ENCODE results near the gene HSD17B1.
"Not testable (repeated sequence)": the region's sequence is repeated elsewhere in the genome, so short reads cannot be mapped to it uniquely, and the experiment has no call there.

HSD17B1 gene

DNA sequence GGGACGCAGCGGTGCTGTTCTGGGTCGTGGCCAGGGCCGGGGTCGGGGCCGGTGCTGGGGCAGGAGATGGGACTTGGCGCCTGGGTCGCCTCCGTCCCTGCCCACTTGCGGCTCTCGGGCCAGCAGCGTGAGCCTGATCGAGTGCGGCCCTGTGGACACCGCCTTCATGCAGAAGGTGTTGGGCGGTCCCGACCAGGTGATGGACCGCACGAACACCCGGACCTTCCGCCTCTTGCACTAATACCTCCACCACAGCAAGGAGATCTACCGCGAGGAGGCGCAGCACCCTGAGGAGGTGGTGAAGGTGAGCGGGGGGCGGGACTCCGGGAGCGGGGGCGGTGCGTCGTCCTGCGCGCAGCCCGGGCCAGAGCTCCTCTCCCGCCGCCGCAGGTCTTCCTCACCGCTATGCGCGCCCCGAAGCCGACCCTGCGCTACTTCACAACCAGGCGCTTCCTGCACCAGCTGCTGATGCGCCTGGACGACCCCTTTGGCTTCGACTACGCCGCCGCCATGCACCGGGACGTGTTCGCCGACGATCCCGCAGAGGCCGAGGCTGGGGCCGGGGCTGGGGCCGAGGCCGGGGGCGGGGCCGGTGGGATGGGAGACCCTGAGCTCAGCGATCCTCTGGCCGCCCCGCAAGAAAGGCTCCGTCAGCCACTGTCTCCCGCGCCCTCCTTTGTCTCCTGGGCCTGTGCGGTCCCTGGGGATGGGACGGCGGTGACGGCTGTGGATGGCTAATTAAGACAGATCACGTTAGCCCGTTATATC is 4.5 kb upstream of the HSD17B1 start:
- no peak for DNase-seq

DNA sequence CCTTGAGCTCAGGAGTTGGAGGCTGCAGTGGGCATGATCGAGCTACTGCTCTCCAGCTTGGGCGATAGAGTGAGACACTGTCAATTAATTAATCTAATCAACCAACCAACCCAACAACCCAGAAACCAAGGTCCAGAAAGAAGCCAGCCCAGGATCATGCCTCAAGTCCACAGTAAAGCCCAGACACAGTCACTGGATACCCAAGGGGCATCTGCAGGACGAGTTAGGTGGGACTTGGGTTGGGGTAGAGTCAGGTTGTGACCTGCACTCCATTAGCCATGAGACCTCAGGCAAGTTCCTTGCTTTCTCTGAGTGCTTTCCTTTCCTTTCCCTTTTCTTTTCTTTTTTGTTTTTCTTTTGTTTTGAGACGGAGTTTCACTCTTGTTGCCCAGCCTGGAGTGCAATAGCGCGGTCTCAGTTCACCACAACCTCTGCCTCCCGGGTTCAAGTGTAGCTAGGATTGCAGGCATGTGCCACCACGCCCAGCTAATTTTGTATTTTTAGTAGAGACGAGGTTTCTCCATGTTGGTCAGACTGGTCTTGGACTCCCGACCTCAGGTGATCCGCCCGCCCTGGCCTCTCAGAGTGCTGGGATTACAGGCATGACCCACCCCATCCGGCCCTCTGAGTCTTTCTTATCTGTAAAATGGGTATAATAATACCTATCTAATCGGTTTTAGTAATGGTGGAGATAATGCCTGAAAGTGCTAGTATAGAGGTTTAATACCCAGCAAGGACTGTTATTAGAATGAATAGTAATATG is 3.5 kb upstream of the HSD17B1 start:
- DNase-seq = no peak

DNA sequence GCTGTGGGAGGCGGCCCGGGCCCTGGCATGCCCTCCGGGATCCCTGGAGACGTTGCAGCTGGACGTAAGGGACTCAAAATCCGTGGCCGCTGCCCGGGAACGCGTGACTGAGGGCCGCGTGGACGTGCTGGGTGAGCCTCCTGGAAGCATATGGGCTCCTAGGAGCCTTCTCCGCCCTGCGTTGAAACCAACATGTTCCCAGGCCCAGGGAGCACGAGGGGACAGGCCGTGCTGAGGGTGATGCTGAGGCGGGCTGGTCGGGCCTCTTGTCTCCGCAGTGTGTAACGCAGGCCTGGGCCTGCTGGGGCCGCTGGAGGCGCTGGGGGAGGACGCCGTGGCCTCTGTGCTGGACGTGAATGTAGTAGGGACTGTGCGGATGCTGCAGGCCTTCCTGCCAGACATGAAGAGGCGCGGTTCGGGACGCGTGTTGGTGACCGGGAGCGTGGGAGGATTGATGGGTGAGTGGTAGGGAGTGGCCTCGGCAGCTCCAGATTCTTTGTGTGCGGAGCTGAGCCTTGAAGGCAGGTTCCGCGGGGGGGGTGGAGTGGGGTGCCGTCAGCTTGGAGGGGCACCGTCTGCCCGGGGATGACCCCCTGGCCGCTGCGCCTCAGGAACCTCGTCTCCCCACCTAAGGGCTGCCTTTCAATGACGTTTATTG is 567 bp downstream of the HSD17B1 start:
- DNase-seq = no peak

DNA sequence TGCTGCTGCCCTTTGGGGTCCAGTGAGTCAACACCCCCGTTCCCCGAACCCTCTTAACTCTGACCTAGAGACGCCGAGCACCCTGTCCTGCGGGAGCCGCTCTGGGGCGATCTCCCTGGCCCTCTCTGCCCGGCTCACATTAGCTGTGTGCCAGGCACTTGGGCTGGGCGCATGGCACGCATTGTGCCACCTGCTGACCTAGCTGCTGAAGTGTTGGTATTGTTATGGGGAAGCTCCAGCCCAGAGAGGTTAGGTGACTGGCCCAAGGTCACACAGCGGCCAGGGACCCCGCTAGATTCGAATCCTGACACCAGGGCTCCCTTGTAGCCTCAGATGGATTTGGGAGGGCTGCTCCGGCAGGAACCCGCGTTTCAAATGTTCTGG is 1.1 kb downstream of the HSD17B1 start:
- no peak for DNase-seq

DNA sequence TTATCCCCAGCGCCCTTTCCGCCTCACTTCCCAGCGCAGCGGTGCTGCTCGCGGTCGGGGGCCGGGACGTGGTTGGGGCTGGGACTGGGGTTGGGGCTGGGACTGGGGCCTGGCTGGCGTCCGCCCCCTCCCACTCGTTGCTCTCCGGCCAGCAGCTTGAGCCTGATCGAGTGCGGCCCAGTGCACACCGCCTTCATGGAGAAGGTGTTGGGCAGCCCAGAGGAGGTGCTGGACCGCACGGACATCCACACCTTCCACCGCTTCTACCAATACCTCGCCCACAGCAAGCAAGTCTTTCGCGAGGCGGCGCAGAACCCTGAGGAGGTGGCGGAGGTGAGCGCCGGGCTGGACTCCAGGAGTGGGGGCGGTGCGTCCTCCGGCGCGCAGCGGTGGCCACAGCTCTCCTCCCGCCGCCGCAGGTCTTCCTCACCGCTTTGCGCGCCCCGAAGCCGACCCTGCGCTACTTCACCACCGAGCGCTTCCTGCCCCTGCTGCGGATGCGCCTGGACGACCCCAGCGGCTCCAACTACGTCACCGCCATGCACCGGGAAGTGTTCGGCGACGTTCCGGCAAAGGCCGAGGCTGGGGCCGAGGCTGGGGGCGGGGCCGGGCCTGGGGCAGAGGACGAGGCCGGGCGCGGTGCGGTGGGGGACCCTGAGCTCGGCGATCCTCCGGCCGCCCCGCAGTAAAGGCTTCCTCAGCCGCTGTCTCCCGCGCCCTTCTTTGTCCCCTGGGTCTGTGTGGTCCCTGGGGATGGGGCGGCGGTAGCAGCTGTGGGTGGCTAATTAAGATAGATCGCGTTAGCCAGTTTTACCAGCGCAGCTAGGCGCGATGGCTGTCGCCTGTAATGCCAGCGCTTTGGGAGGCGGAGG is 1.8 kb downstream of the HSD17B1 start:
- DNase-seq = peak; percentile 82

DNA sequence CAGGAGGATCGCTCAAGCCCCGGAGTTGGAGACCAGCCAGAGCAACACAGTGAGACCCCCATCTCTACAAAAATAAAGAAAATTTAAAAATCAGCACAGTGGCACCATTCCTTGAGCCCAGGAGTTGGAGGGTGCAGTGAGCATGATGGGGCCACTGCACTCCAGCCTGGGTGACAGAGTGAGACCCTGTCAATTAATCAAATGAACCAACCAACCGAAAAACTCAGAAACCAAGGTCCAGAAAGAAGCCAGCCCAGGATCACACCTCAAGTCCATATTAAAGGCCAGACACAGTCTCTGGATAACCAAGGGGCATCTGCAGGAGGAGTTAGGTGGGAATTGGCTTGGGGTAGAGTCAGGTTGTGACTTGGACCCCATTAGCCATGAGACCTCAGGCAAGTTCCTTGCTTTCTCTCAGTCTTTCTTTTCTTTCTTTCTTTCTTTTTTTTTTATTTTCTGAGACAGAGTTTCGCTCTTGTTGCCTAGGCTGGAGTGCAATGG is 2.4 kb downstream of the HSD17B1 start:
- DNase-seq = no peak

DNA sequence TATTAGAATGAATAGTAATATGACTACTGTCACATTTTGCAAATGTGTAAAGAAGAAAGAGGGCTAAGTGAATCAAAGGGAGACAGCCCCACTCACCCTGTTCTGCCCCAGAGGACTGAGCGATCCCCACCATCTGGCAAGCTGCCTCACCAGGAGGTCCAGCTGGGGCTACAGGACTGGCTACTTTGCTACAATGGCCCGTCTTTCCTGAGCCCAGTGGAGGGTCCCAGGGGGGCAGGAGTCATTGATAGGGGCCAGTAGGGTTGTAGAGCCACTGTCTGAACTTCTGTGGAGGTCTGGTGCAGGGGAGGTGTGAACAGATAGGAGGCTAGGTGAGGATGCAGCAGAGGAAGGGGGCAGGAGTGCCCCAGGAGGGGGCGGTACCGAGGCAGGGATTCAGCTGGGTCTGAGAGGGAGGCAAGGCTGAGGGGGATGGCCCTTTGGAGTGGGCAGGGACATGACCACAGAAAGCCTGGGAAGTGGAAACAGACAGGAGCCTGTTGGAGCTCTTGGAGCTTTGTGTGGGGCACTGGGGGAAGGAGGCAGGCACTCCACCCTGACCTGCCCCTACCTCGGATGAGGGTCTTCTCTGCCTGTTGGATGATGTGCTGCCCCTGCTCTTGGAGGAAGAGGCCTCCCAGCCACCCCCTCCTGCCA is 3.4 kb downstream of the HSD17B1 start:
- not testable (repeated sequence) for DNase-seq

DNA sequence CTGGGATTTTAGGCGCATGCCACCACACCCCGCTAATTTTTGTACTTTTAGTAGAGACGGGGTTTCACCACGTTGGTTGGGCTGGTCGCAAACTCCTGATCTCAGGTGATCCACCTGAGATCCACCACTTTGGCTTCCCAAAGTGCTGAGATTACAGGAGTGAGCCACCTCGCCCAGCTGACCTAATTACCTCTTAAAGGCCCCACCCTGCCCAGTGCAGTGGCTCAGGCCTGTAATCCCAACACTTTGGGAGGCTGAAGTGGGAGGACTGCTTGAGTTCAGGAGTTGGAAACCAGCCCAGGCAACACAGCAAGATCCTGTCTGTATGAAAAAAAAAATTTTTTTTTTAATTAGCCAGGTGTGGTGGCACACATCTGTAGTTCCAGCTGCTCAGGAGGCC is 6.4 kb downstream of the HSD17B1 start:
- DNase-seq = no peak

DNA sequence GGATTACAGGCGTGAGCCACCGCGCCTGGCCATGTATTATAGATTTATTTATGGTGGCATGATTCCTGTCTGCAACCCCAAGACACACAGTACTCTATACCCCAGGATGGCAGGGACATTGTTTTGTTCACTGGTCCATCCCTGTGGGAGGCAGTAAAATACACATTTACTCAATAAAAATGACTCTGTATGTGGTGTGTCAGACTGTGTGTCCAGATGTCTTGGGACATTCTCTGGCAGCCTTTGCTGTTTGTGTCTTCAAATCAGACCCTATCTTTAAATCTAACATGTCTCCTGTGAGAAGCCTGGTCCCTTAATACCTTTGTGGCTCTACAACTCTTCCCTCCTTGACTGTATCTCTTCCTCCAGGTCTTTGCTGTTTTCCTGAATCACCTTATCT is 7.5 kb downstream of the HSD17B1 start:
- DNase-seq = no peak

DNA sequence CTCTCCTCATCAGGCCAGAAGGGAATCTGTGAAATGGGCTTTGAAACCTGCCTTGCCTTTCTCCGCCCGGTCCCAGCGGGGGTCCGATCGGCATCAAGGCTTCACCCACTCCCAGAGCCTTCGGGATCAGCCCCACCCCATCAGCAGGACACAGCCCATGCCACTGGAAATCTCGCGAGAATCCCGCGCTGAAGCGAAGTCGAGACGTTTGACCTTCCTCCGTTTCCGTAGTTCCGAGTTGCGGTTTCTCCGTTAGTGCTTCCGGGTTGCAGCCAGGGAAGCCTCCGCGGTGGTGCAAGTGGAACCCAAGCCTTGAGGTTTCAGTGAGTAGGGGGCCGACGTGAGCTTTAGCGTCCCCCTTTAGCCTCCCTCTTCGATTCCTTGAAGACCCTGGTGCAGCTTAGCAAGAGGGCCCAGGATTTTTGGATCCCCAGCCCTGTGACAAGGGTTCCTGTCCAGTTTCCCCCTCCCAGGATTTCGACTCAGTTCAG is 9.2 kb downstream of the HSD17B1 start, which contains the start of gene COASY:
TSS of gene COASY (plus strand) at position 252 of the 491 bp plus-strand sequence. CDS start 475 bp downstream, outside the sequence.
- peak; percentile 98 for DNase-seq

DNA sequence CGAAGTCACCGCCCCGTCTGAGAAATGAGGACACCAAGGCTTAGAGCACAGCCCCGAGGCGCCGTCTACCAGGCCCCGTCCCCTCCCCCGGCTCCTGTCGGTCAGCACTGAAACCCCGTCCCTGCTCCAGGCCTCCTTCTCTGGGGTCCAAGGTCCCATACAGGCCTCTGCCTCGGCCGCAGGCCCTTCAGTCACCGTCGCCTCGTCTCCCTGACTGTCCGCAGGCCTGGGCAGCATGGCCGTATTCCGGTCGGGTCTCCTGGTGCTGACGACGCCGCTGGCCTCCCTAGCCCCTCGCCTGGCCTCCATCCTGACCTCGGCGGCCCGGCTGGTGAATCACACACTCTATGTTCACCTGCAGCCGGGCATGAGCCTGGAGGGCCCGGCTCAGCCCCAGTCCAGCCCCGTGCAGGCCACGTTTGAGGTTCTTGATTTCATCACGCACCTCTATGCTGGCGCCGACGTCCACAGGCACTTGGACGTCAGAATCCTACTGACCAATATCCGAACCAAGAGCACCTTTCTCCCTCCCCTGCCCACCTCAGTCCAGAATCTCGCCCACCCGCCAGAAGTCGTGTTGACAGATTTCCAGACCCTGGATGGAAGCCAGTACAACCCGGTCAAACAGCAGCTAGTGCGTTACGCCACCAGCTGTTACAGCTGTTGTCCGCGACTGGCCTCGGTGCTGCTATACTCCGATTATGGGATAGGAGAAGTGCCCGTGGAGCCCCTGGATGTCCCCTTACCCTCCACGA is 9.8 kb downstream of the HSD17B1 start:
- no peak for DNase-seq

DNA sequence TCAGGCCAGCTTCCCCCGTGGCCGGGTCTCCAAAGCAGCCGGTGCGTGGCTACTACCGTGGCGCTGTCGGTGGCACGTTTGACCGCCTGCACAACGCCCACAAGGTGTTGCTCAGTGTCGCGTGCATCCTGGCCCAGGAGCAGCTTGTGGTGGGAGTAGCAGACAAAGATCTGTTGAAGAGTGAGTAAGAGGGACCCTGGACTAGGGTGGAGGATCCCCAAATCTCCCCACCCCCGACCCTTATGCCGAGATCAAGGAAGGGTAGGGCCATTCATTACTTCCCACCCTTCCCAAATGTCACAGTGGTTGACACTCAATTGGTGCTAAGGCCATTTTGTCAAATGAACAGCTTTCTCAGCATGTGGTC is 10.4 kb downstream of the HSD17B1 start:
- no peak for DNase-seq

DNA sequence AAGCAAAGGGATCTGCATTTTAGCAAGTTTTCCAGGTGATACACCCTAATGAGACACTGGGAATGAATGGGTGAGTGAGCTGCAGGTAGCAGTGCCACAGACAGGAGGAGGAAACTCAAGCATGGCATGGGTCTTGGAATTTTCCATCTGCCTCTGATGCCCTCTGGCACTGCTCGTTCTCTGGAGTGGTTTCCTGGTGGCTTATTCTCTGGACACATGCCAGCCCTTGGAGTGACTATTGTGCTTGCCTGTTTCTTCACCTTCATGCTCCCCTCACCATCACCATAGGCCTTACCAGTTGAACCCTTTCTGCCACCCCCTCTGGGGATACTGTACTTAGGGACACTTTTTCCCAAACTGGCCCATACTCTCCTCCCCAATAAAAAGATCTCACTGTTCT is 10.8 kb downstream of the HSD17B1 start:
- no peak for DNase-seq

DNA sequence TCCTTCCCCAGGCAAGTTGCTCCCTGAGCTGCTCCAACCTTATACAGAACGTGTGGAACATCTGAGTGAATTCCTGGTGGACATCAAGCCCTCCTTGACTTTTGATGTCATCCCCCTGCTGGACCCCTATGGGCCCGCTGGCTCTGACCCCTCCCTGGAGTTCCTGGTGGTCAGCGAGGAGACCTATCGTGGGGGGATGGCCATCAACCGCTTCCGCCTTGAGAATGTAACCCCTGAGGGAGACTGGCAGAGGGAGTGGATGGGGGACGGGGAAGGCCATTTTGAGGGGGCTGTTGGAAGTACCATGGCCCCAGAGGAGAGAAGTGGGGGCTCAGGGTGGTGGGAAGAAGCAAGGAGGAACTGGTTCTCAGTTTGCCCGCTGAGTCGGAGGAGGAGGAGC is 11.2 kb downstream of the HSD17B1 start:
- DNase-seq = no peak

DNA sequence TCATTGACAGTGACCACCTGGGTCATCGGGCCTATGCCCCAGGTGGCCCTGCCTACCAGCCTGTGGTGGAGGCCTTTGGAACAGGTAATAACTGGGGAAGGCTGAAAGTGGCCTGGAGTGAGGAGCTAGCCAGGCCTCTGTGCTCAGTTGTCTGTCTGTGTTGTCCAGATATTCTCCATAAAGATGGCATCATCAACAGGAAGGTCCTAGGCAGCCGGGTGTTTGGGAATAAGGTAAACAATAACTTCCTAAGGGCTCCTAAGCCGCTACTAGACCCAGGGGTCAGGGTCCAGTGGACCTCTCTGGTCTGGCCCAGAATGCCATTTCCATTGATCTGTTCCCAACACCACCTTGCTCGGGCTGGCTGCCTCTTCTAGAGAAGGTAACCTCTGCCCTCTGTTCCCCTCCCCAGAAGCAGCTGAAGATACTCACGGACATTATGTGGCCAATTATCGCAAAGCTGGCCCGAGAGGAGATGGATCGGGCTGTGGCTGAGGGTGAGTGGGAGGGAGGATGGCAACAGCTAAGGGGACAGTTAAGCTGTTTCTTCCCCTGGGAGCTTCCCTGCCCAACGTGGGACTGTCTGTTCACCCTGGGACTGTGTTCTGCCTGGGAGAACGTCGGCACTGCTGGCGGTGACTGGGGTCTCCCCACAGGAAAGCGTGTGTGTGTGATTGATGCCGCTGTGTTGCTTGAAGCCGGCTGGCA is 12.2 kb downstream of the HSD17B1 start:
- DNase-seq = no peak

DNA sequence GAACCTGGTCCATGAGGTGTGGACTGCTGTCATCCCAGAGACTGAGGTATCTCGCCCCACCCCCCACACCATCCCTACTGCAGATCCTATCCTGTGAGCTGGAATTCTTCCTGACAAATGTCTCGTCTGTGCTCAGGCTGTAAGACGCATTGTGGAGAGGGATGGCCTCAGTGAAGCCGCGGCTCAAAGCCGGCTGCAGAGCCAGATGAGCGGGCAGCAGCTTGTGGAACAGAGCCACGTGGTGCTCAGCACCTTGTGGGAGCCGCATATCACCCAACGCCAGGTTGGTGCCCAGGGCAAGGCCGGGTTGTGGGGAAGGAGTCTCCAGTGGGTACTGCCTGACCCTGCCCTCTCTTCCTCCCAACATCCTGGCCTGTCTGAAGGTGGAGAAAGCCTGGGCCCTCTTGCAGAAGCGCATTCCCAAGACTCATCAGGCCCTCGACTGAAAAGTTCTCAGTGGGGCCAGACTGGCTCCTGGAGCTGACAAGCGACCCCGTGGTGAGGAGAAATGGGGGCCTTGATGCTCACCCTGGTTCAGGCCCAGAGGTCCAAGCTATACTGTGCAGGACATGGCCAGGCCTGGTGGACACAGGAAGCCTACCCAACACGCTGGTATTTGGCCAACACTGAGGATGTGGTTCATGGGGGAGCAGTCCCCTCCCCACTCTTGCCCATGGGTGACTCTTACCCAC is 12.9 kb downstream of the HSD17B1 start:
- DNase-seq = no peak

DNA sequence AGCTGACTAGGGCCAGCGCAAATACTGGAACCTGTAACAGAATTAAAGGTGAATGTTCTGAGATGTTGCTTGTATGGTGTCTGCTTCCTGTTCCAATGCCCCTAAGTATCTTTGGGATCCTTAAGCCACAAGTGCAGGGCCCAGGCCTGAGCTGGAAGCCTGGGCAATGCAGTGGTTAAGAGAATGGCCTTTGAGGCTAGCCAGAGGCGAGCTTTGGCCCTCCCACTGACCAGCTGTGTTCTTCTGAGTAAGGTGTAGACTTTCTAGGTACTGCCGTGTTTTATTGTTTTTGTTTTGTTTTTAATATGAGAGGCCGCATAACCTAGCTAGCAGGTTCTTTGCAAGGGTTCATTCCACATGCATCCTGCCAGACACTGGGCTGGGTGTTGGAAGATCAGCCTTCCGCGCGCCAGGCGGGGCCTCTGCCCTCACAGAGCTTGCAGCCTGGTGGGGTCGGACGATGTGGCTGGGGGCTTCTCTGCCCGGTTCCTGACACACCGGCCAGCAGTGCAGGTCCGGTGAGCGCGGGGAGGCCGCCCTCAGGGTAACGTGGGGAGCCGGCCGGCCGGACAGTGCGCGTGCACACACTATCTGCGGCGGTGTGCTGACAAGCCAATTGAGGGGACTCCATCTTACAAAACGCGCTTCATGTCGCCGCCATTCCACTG is 13.6 kb downstream of the HSD17B1 start:
- DNase-seq = no peak

DNA sequence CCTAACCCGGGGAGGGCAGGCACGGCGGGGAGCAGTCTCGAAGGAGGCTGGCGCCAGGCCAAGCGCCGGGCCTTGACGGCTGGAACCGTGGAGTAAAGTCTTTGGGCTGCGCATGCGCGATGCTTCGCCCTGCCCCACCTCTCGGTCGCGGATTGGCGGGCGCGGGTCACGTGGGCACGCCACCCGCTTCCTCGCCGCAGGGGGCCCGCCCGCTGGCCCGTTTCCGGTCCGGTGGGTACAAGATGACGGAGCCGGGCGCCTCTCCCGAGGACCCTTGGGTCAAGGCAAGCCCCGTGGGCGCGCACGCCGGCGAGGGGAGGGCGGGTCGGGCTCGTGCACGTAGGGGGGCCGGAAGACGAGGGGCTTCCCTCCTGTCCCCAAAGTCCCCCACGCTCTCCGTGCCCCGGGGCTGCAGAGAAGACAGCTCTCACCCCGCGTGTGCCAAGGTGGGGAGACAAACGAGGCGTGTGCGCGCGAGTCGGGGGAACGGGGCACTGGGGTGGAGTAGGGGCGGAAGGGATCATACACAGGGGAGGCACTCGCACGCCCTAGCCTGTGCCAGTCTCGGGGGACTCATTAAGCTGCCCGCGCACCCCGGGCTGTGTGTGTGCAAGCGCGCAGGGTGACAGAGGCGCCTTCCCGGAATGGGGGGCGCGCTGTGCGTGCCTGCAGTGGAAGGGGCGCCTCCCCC is 14.3 kb downstream of the HSD17B1 start, which contains the start of gene MLX:
TSS of gene MLX (plus strand) at position 218 of the 691 bp plus-strand sequence. CDS start at position 243, 25 bp downstream.
- DNase-seq = peak; percentile 89

Measured in fibroblast of skin of right quadriceps (primary cell).